Body of pancreas (tissue), 4 donors: ENCODE measurements around the gene NUSAP1.

ENCODE experiments used
- CTCF ChIP-seq, 7 experiments: fragments of 450-650 bp in 4 of 7; fragments of 200-600 bp in 3 of 7; sonication (generic) in 3 of 7; IDR thresholded peaks; one replicate each; pipeline ENCODE4 v1.5.1; 2016 to 2019; ENCODE audit warnings: antibody characterized with exemption in 7 of 7
- POLR2A ChIP-seq, 3 donors: fragments of 450-650 bp; IDR thresholded peaks; one replicate each; pipeline ENCODE4 v1.6.1; 2016; ENCODE audit warnings: antibody characterized with exemption in 3 of 3, mild to moderate bottlenecking in 2 of 3

- no peak for TF ChIP-seq CTCF (IDR thresholded peaks at IDR 0.05)
- no peak for TF ChIP-seq POLR2A (IDR thresholded peaks at IDR 0.05)
Measured at GRCh38 chr15:41323611-41324010, 9.1 kb upstream of the NUSAP1 start.
